HepG2 (cell line): ENCODE measurements around the gene EZH1. TPM values are rescaled to one million over a fixed set of nuclear protein-coding genes. Genes with fewer than 3 reads are reported as not detected.

Experiments used
- ATAC-seq: fragments of 200-7000 bp; cut with Tn5 transposase; 3 replicates; pipeline ENCODE4 v1.9.1; 2020; ENCODE audit warnings: mild to moderate bottlenecking, moderate library complexity
- BruUV-seq: library from RNA; stranded (reverse); fragments of 400-500 nt; replicated peaks from 2 replicates; lab custom pipeline; 2021; lab: Mats Ljungman, UMichigan
- CTCF ChIA-PET: fragments of 300-600 bp; formaldehyde crosslinking; extraction: SDS; loops from one replicate; lab custom pipeline; 2021; ENCODE audit warnings: low total read pairs, inconsistent platforms, low intra/inter-chr PET ratio; lab: Yijun Ruan, JAX
- POLR2A ChIA-PET: fragments of 350-600 bp; sonication (Branson Sonifier 250); formaldehyde crosslinking; loops from one replicate; lab custom pipeline; 2020; ENCODE audit warnings: antibody characterized with exemption, inconsistent platforms; lab: Yijun Ruan, JAX
- DNase-seq: peaks from one replicate; pipeline ENCODE4 v3.0.0-alpha.2; 2015; ENCODE audit warnings: low spot score
- FAIRE-seq: peaks from 3 replicates; lab custom pipeline; 2011; peaks lifted over from hg19 to GRCh38; lab: Jason Lieb, UNC
- H2AFZ ChIP-seq: one replicate; pipeline ENCODE4 v1.6.1; 2011; ENCODE audit warnings: low read length, inconsistent platforms
- H3K27ac ChIP-seq: fragments of 300-600 bp; 3 replicates; pipeline ENCODE4 v1.8.0; 2011; ENCODE audit warnings: mixed run types, mild to moderate bottlenecking, mixed read lengths, low read length, inconsistent platforms; ENCODE audit not compliant: insufficient read depth; ENCODE audit errors: extremely low read length
- H3K27me3 ChIP-seq, 2 experiments: fragments of 200-600 bp in 1 of 2; 2 replicates in 1 of 2; 3 replicates in 1 of 2; pipeline versions ENCODE4 v1.6.0 to v1.8.0; 2011; ENCODE audit warnings: low read length in 2 of 2, mild to moderate bottlenecking in 2 of 2, moderate library complexity in 2 of 2, inconsistent platforms in 1 of 2; ENCODE audit not compliant: insufficient read depth in 2 of 2, control insufficient read depth in 1 of 2
- H3K36me3 ChIP-seq, 2 experiments: fragments of 200-600 bp in 1 of 2; replicated peaks in 1 of 2; 2 replicates in 1 of 2; 3 replicates in 1 of 2; pipeline versions ENCODE4 v1.5.1 to v1.8.0; 2011; ENCODE audit warnings: low read length in 2 of 2, inconsistent platforms in 1 of 2; ENCODE audit not compliant: insufficient read depth in 2 of 2, control insufficient read depth in 1 of 2
- H3K4me1 ChIP-seq: 2 replicates; pipeline ENCODE4 v1.5.1; 2012; ENCODE audit warnings: low read length, inconsistent platforms; ENCODE audit not compliant: insufficient read depth
- H3K4me2 ChIP-seq: 2 replicates; pipeline ENCODE4 v1.6.0; 2011; ENCODE audit warnings: low read depth, low read length, inconsistent platforms
- H3K4me3 ChIP-seq, 3 experiments: fragments of 200-600 bp in 1 of 3; sonication (generic), shearing (Covaris generic) in 1 of 3; replicated peaks in 1 of 3; 2 replicates each; pipeline ENCODE4 v1.5.1; 2011 to 2016; ENCODE audit warnings: low read length in 3 of 3, inconsistent platforms in 2 of 3, low read depth in 2 of 3, mild to moderate bottlenecking in 2 of 3, control low read depth in 1 of 3, mixed read lengths in 1 of 3; ENCODE audit not compliant: insufficient read depth in 1 of 3
- H3K79me2 ChIP-seq: one replicate; pipeline ENCODE4 v1.6.1; 2011; ENCODE audit warnings: low read length, inconsistent platforms; ENCODE audit not compliant: insufficient read depth
- H3K9ac ChIP-seq: 2 replicates; pipeline ENCODE4 v1.6.0; 2011; ENCODE audit warnings: mild to moderate bottlenecking, low read depth, low read length, inconsistent platforms; ENCODE audit not compliant: insufficient read depth
- H3K9me3 ChIP-seq: 2 replicates; pipeline ENCODE4 v1.5.1; 2012; ENCODE audit warnings: mild to moderate bottlenecking, low read length
- H4K20me1 ChIP-seq: 2 replicates; pipeline ENCODE4 v1.6.0; 2011; ENCODE audit warnings: inconsistent platforms, mild to moderate bottlenecking, low read length, moderate library complexity; ENCODE audit not compliant: insufficient read depth
- ARNT2 ChIP-seq: sonication (generic); formaldehyde crosslinking; IDR thresholded peaks from 2 replicates; pipeline ENCODE4 v1.8.0; 2022; ENCODE audit warnings: mild to moderate bottlenecking, low read depth, missing genetic modification reagents, moderate library complexity
- CBFB ChIP-seq: sonication (generic); formaldehyde crosslinking; IDR thresholded peaks from 2 replicates; pipeline ENCODE4 v1.4.0; 2020; ENCODE audit warnings: missing genetic modification reagents
- ELF3 ChIP-seq: IDR thresholded peaks from 2 replicates; pipeline ENCODE4 v1.6.1; 2016; ENCODE audit warnings: missing genetic modification reagents, missing compliant biosample characterization
- ETV5 ChIP-seq: IDR thresholded peaks from 2 replicates; pipeline ENCODE4 v1.6.1; 2018; ENCODE audit warnings: missing biosample characterization, missing genetic modification reagents, inconsistent platforms, borderline replicate concordance
- KLF6 ChIP-seq: IDR thresholded peaks from 2 replicates; pipeline ENCODE4 v1.8.0; 2016; ENCODE audit warnings: missing biosample characterization, missing genetic modification reagents
- MTA3 ChIP-seq: sonication (generic); formaldehyde crosslinking; IDR thresholded peaks from 2 replicates; pipeline ENCODE4 v1.4.0; 2020; ENCODE audit warnings: missing genetic modification reagents
- NFAT5 ChIP-seq: sonication (generic); formaldehyde crosslinking; IDR thresholded peaks from 2 replicates; pipeline ENCODE4 v1.4.0; 2020; ENCODE audit warnings: missing genetic modification reagents
- NFIC ChIP-seq: IDR thresholded peaks from 2 replicates; pipeline ENCODE4 v1.6.1; 2012; ENCODE audit warnings: mild to moderate bottlenecking, low read length, inconsistent platforms
- PRMT3 ChIP-seq: sonication (generic); formaldehyde crosslinking; IDR thresholded peaks from 2 replicates; pipeline ENCODE4 v1.8.1; 2022; ENCODE audit warnings: low read depth, mild to moderate bottlenecking, moderate library complexity, missing genetic modification reagents, borderline replicate concordance
- STAG1 ChIP-seq: sonication (generic); formaldehyde crosslinking; IDR thresholded peaks from 2 replicates; pipeline ENCODE4 v1.4.0; 2020; ENCODE audit warnings: missing genetic modification reagents
- TARDBP ChIP-seq: sonication (generic); formaldehyde crosslinking; IDR thresholded peaks from 2 replicates; pipeline ENCODE4 v1.8.0; 2022; ENCODE audit warnings: mild to moderate bottlenecking, missing genetic modification reagents
- TRAFD1 ChIP-seq: sonication (generic); formaldehyde crosslinking; IDR thresholded peaks from 2 replicates; pipeline ENCODE4 v1.5.1; 2020; ENCODE audit warnings: missing genetic modification reagents, mild to moderate bottlenecking, borderline replicate concordance
- ZBTB37 ChIP-seq: sonication (generic); formaldehyde crosslinking; IDR thresholded peaks from 2 replicates; pipeline ENCODE4 v1.4.0; 2020; ENCODE audit warnings: mild to moderate bottlenecking, missing genetic modification reagents
- ZNF749 ChIP-seq: sonication (generic); formaldehyde crosslinking; IDR thresholded peaks from 2 replicates; pipeline ENCODE4 v1.8.0; 2022; ENCODE audit warnings: mild to moderate bottlenecking, missing genetic modification reagents, moderate library complexity, borderline replicate concordance
- ZNF75D ChIP-seq: sonication (generic); formaldehyde crosslinking; IDR thresholded peaks from 2 replicates; pipeline ENCODE4 v1.8.1; 2023; ENCODE audit warnings: missing genetic modification reagents, mild to moderate bottlenecking, borderline replicate concordance
- WGBS: methylation state at CpG from one replicate; pipeline ENCODE4 v1.1.6; 2017; ENCODE audit warnings: low lambda C conversion rate; 5-methylcytosine and 5-hydroxymethylcytosine counted together
- in situ Hi-C: cut with HindIII; loops from 2 replicates; pipeline ENCODE4 v1.10.0; 2017; ENCODE audit warnings: low pct_unique_long_range_greater_than_20kb; ENCODE audit not compliant: extremely low pct_ligation_motif_present
- intact Hi-C: fragments of 100-400 bp; cut with micrococcal nuclease; formaldehyde crosslinking; loops from one replicate; pipeline ENCODE4 v1.10.0; 2022; ENCODE audit not compliant: unreplicated experiment
- polyA plus RNA-seq, 8 experiments: library from polyadenylated mRNA; depleted of rRNA in 3 of 8; stranded (reverse) in 7 of 8; unstranded in 1 of 8; fragments of >200 nt; fragmentation: Illumina TruSeq in 4 of 8; extraction: Trizol in 4 of 8; gene quantifications; 2 replicates each; pipeline versions ENCODE4 v1.2.1 to v1.2.3, GENCODE V29; 2011 to 2016; ENCODE audit warnings: low read depth in 4 of 8, missing spikeins in 1 of 8, mixed read lengths in 1 of 8; ENCODE audit not compliant: insufficient read depth in 1 of 8
- total RNA-seq, 5 experiments: library from RNA; depleted of rRNA; stranded (reverse); fragments of >200 nt; fragmentation: Illumina TruSeq; extraction: Trizol; gene quantifications; 2 replicates each; pipeline ENCODE4 v1.2.3, GENCODE V29; 2016; ENCODE audit warnings: low read depth in 1 of 5

Gene EZH1
- total and polyA plus RNA-seq, 2 of the 13 experiments (the other 11 are each of a cell fraction or from before 2014, with no cell fraction given): 11.6 to 24.0 TPM

- ChIA-PET CTCF (no interaction called here), POLR2A (interaction anchor here (0.6 to 3.8 kb wide), 23 partner anchors 10 to 195 kb away, joined by 3 to 55 read pairs (median 4); partner anchors contain the start of genes BECN1, CNTD1, CNTNAP1 and COA3)
- Histone ChIP-seq H3K27ac (peak overlapping the region; percentile 83), H3K27me3 (no peaks in the 10 kb centered on the region), H3K4me2 (peak overlapping the region; percentile 95), H4K20me1 (no peaks in the 10 kb centered on the region), H3K4me1 (peaks cover 56% of the 10 kb centered on the region), H3K36me3 (no peaks in the 10 kb centered on the region), H3K9me3 (no peaks in the 10 kb centered on the region), H3K9ac (peak overlapping the region; percentile 81), H3K79me2 (peaks cover 9% of the 10 kb centered on the region), H3K4me3 (peak overlapping the region; percentile 58 to 84 (median 76)), H2AFZ (peak overlapping the region; percentile 67)
- ATAC-seq (peak; percentile 89), DNase-seq (peak; percentile 78), FAIRE-seq (no peak)
- 2% methylated on average over 31 of the region's 32 CpGs for WGBS
- in situ Hi-C loops: no loop called here
- intact Hi-C loops: no loop called here
- BruUV-seq: TSS peak; percentile 86
- TF ChIP-seq NFIC (no peak), STAG1 (CRISPR knock-in tag) (no peak), ZBTB37 (CRISPR knock-in tag) (0 out of 2 replicates have a peak, but pooled peaks have one; percentile 34), CBFB (CRISPR knock-in tag) (no peak), TARDBP (CRISPR knock-in tag) (no peak; the same call in none of the 2 replicates), PRMT3 (CRISPR knock-in tag) (0 out of 2 replicates have a peak, but pooled peaks have one; percentile 62), ELF3 (peak; percentile 5; the same call in 1 of the 2 replicates), ZNF75D (CRISPR knock-in tag) (no peak), ETV5 (CRISPR knock-in tag) (no peak), KLF6 (CRISPR knock-in tag) (0 out of 2 replicates have a peak, but pooled peaks have one; percentile 24), NFAT5 (CRISPR knock-in tag) (0 out of 2 replicates have a peak, but pooled peaks have one; percentile 65), ZNF749 (peak; percentile 83; the same call in 1 of the 2 replicates), TRAFD1 (CRISPR knock-in tag) (peak; percentile 25; the same call in 1 of the 2 replicates), ARNT2 (CRISPR knock-in tag) (0 out of 2 replicates have a peak, but pooled peaks have one; percentile 4), MTA3 (CRISPR knock-in tag) (no peak)
Observed at GRCh38 chr17:42744283-42744805, 496 bp downstream of the EZH1 start.
